Osteocyte (in vitro differentiated cells): Measurements from ENCODE around the gene TIMM8A. TPM values are rescaled to one million over a fixed set of nuclear protein-coding genes. Genes with fewer than 3 reads are reported as not detected.
A peak's percentile ranks its signal among the peaks of the same experiment; 100 is the strongest.

Experiments used
- DNase-seq: peaks from one replicate; pipeline ENCODE4 v3.0.0; 2021; ENCODE audit warnings: mixed read lengths; ENCODE audit not compliant: unreplicated experiment; ENCODE audit errors: extremely low spot score
- H3K27ac Mint-ChIP-seq: one replicate; pipeline ENCODE4 v1.8.0; 2021; ENCODE audit warnings: mild to moderate bottlenecking, mixed read lengths; ENCODE audit not compliant: unreplicated experiment
- H3K27me3 Mint-ChIP-seq: one replicate; pipeline ENCODE4 v1.8.0; 2021; ENCODE audit warnings: mixed read lengths; ENCODE audit not compliant: unreplicated experiment
- H3K36me3 Mint-ChIP-seq: one replicate; pipeline ENCODE4 v1.8.0; 2021; ENCODE audit warnings: mixed read lengths; ENCODE audit not compliant: unreplicated experiment
- H3K4me1 Mint-ChIP-seq: one replicate; pipeline ENCODE4 v1.8.0; 2021; ENCODE audit warnings: mixed read lengths; ENCODE audit not compliant: unreplicated experiment
- H3K4me3 Mint-ChIP-seq: one replicate; pipeline ENCODE4 v1.8.0; 2021; ENCODE audit warnings: mild to moderate bottlenecking, moderate library complexity, mixed read lengths; ENCODE audit not compliant: unreplicated experiment
- H3K9me3 Mint-ChIP-seq: one replicate; pipeline ENCODE4 v1.8.0; 2021; ENCODE audit warnings: mixed read lengths; ENCODE audit not compliant: unreplicated experiment
- total RNA-seq: library from RNA; stranded (reverse); gene quantifications from 2 replicates; pipeline ENCODE4 v1.2.1, GENCODE V29; 2021
- TF ChIP-seq, protein P1 (sequence below): fragments of 200-600 bp; sonication (generic); IDR thresholded peaks from 2 replicates; pipeline ENCODE4 v1.5.0; 2021; ENCODE audit warnings: antibody characterized with exemption, mild to moderate bottlenecking, moderate library complexity

TIMM8A gene
- total RNA-seq, 1 donor from 2014 or later = 14.6 TPM

DNA sequence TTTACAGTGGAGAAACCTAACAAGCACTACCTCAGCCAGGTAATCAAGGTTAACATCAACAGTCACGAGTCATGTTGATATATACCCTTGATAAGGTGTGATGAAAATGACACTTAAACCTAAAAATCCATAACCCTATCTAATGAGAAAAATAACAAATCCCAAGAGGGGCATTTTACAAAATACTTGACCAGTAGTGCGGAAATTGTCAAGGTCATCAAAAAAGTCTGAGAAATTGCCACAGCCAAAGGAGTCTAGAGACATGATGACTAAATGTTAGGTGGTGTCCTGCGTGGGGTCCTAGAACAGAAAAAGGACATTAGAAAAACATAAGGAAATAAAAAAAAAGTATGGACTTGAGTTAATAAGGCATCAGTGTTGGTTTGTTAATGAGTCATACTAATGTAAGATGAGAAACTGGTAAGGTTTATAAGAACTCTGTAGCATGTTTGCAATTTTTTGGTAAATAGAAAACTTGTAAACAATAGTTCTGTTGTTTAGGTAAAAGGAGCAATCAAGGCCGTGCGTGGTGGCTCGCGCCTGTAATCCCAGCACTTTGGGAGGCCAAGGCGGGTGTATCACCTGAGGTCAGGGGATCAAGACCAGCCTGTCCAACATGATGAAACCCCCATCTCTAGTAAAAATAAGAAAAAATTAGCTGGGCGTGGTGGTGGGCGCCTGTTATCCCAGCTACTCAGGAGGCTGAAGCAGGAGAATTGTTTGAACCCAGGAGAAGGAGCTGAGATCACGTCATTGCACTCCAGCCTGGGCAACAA is 45.2 kb upstream of the TIMM8A start:
- Mint-ChIP-seq H3K4me3 (no peak overlapping the region), H3K36me3 (peaks cover 14% of the 10 kb centered on the region)

DNA sequence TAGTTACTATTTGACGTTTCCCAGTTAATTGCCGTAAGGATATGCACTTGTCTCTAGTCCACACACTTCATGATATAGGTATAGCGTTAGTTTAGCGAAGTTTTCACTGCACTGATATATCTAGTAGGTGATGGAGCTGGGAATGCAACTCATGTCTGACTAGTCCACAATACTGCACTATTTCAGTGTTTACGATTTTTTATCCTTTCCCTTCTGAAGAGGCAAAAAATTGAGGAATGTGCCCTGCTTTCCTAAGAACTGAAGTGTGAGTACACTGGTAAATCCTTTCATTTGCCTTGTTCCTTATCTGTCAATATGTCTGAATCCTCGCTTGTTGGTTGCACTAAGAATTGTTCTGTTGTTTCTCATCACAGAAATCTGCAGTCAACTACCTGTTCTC is 43.3 kb upstream of the TIMM8A start:
- DNase-seq = no peak
- TF ChIP-seq, protein P1, sequence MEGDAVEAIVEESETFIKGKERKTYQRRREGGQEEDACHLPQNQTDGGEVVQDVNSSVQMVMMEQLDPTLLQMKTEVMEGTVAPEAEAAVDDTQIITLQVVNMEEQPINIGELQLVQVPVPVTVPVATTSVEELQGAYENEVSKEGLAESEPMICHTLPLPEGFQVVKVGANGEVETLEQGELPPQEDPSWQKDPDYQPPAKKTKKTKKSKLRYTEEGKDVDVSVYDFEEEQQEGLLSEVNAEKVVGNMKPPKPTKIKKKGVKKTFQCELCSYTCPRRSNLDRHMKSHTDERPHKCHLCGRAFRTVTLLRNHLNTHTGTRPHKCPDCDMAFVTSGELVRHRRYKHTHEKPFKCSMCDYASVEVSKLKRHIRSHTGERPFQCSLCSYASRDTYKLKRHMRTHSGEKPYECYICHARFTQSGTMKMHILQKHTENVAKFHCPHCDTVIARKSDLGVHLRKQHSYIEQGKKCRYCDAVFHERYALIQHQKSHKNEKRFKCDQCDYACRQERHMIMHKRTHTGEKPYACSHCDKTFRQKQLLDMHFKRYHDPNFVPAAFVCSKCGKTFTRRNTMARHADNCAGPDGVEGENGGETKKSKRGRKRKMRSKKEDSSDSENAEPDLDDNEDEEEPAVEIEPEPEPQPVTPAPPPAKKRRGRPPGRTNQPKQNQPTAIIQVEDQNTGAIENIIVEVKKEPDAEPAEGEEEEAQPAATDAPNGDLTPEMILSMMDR = no peak
- Mint-ChIP-seq H3K4me1 (peaks cover 12% of the 10 kb centered on the region), H3K27me3 (no peaks in the 10 kb centered on the region), H3K36me3 (peaks cover 14% of the 10 kb centered on the region), H3K27ac (peak overlapping the region; percentile 94), H3K4me3 (peak overlapping the region; percentile 90), H3K9me3 (peaks cover 4% of the 10 kb centered on the region)

More for the DNA sequence above, 45.2 kb upstream of the TIMM8A start:
- TF ChIP-seq, protein P1 = no peak
- H3K9me3 Mint-ChIP-seq = peaks cover 4% of the 10 kb centered on the region
- H3K27me3 Mint-ChIP-seq = no peaks in the 10 kb centered on the region
- peaks cover 12% of the 10 kb centered on the region for H3K4me1 Mint-ChIP-seq
- peak overlapping the region; percentile 41 for H3K27ac Mint-ChIP-seq
- DNase-seq = peak; percentile 34

GRCh38 chrX:101390664-101391525 is 42.4 kb upstream of the TIMM8A start, which contains the start of gene RPL36A:
Gene RPL36A (plus strand): TSS chrX:101391011. CDS start chrX:101391044, 33 bp downstream.
- Mint-ChIP-seq H3K27ac (peak within 1 kb of the TSS; percentile 94), H3K4me1 (peaks cover 12% of the 10 kb centered on the region), H3K27me3 (no peaks in the 10 kb centered on the region), H3K9me3 (peaks cover 4% of the 10 kb centered on the region), H3K4me3 (peak within 1 kb of the TSS; percentile 90), H3K36me3 (peaks cover 14% of the 10 kb centered on the region)
- peak; percentile 92 for DNase-seq
- TF ChIP-seq, protein P1 = peak; percentile 72

- DNase-seq = no peak
- TF ChIP-seq, protein P1 = no peak
- Mint-ChIP-seq H3K4me3 (no peak overlapping the region), H3K27ac (no peak overlapping the region), H3K4me1 (peaks cover 11% of the 10 kb centered on the region), H3K27me3 (no peaks in the 10 kb centered on the region), H3K36me3 (peaks cover 8% of the 10 kb centered on the region), H3K9me3 (peaks cover 2% of the 10 kb centered on the region)
These were observed 40.1 kb upstream of the TIMM8A start for GRCh38 chrX:101388604-101389003.

DNA sequence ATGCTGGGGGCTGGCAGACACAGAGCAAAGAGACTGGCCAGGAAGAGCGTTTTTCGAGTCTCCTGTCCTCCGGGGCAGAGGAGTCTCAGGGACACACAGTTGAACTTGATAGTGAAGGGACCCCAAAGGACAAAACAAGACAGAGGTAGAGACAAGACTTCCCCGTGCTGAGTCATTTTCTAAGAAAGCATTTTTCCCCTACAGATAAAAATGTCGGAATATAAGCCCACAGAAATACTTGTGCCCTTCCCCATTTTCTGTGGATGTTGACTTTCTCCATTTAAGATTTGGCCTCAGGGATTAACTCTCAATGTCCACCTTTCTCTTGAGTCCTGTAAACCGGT is 38.0 kb upstream of the TIMM8A start:
- DNase-seq = no peak
- H3K4me3 Mint-ChIP-seq = no peak overlapping the region

More for the DNA sequence above, 38.0 kb upstream of the TIMM8A start:
- TF ChIP-seq, protein P1 = no peak
- no peaks in the 10 kb centered on the region for H3K27me3 Mint-ChIP-seq
- H3K9me3 Mint-ChIP-seq = no peaks in the 10 kb centered on the region
- H3K36me3 Mint-ChIP-seq = no peaks in the 10 kb centered on the region
- H3K4me1 Mint-ChIP-seq = no peaks in the 10 kb centered on the region
- H3K27ac Mint-ChIP-seq = no peak overlapping the region
